NCI-H1092 treated with DMSO at 0.1 percent for 48 hours (cell line): ENCODE data around the gene ITPKA.
A peak's percentile ranks its signal among the peaks of the same experiment; 100 is the strongest.

Experiments used
- DNase-seq: peaks from one replicate; lab custom pipeline; 2025; lab: John Stamatoyannopoulos, UW

The ITPKA gene

DNA sequence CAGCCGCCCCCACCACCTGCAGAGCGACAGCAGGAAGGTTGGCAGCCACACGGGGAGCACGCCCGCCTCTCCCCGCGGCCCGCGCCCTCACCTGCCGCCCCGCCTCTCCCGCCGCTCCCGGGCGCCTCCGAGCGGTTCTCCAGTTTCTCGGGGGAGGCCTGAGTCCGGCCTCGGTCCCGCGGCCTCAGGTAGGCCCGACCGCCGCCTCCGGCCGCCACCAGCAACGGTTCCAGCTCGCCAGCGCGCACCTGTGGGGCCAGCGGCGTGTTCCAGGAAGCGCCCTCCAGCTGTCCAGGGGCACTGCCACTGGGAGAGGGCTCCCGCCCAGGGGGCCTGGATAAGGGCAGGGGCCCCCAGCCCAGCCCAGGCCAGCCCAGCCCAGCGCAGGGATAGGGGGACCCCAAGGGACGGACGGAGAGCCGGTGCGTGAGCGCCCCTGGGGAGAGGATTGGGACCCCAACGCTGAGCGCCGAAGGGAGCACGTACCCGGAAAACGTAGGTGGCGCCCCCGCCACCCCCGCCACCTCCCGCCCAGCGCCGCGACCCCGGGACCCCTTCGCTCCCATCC is 17.7 kb downstream of the ITPKA start:
- DNase-seq, result peak; percentile 24

DNA sequence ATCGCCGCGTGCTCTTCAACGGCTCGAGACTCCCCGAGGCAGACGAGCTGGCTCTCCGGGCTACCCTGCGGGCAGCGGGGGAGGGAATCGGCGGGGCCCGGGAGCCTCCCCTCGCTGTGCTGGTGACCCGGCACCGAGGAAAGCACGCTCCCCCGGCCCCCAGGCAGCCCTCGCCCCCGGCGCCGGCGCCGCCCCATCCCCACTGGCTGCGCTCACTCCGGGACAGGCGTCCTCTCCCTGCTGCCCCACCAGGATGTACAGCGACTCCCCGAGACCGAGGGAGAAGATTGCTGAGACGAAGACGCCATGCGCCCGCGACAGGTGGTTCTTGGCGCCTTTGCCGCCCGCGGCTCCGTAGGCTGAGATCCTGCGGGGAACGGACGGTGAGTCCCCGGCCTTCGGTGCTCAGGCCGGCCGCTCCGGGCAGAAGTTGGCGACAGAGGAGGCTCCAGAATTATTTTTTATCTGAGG is 18.3 kb downstream of the ITPKA start:
- DNase-seq, result peak; percentile 25

DNA sequence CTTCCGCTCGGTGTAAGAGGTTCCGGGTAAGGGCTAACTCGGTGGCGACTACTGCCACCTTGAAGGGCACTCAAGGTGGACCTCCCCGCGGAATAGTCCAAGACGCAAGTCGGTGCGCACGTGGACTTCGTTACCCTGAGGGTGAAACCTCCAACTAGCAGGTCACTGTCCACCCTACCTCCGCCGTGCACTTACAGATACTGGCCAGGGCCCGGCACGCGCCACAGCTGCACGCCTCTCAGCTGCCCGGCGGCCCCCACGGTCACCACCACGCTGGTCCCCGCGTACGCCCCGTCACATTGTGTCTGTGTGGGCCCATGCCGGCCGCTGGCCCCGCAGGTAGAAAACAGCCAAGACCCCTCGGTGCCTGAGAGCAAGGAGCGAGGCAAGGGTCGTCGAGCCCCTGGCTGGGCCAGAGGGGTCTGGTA is 18.9 kb downstream of the ITPKA start:
- no peak for DNase-seq

DNA sequence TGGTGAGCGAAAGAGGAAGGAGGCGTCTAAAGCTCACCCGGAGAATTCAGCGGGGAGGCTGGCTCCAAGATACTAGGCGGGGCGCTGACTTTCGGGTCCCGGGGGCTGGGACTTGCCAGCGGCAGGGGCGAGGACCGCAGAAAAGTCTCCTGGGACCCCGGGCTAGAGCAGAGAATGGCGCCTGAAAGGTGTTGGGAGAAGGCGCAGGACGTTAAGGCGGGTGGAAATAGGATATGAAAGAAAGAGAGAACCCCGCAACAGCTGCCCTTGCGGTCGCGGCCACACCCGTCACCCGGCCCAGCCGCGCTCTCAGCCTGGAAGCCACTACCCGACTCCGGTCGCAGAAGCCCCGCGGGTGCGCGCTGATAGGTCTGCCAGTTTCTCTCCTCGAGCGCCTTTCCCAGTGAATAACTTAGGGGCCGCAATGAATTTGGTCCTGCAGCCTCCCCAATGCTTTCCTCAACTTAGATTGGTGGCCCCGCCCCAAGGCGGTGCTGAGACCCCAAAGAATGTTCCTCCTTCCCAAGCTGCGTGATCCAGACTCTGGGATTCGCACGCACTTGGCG is 19.3 kb downstream of the ITPKA start:
- DNase-seq, result no peak

DNA sequence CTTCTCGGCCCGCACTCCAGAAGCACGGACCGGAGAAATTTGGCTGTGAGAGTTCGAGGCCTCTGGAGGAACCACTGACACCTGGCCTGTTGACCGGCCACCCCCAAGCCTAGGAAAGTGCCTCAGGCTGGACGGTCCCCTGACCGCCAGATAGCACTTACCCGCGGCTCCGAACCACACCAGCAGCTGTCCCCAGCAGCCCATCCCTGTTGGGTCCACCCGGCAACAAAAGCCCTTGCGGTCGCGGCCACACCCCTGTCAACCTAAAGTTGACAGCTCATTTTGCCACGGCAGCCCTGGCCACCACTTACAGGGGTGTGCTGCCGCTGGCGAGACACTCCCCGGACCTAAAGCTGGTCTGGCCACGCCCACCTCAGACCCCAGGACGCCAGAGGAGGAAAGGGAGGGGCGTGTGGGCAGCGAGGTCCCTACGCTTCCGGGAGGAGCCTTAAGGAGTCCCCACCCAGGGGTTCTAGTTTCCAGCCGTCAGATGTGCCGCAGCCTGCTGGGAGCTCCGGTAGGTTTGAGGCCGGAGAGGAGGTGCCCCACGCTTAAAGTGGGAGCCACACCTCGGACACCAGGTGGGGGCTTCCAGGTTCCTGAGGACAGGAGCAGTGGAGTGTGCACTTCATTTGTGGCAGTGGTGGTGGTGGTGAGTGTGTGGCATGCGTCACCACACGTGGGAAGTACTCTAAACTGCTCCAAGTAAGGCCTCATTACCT is 20.0 kb downstream of the ITPKA start, which contains the start of gene LTK:
LTK (minus strand) TSS at position 322 of the 722 bp plus-strand sequence; CDS start at position 204, 118 bp downstream.
- DNase-seq, result no peak

DNA sequence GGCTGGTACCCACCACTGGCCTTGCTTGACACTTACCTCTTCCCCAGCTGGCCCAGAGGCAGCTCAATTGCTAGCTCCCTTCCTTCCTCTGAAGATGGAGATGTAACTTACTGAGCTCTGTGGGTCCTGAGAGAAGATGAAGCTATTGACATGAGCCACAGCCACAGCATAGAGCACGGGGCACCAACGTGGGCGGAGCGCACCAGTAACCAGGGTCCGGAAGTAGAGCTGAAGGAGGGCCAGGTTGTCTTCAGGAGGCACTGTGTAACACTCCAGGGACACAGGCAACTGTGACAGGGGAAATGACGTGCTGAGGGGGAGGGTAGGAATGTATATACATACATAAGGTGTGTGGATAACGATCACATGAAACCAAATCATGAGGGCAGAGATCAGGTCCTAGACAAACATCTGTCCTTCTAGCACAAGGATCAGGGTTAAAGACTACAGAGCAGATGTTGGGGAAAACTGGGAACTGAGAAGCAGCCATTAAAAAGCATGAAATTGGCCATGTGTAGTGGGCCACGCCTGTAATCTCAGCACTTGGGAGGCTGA is 24.3 kb downstream of the ITPKA start:
- no peak for DNase-seq

DNA sequence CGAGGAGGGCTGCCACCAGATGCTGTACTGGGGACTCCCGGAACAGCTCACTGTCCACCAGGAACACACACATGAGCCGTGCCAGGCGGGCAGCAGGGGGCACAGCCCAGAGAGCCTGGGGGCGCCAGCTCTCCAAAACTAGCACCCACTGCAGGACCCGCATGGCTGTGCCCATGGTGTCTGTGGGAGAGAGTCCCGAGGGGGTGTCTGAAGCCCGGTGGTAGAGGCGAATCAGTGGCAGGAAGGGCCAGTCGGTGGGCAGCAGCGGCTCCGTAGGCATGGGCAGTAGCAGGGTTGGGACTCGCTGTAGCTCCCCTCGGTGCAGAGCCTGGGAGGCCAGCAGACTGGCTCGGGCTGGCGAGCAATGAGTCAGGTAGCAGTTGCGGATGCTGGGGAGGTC is 27.0 kb downstream of the ITPKA start:
- DNase-seq, result no peak

DNA sequence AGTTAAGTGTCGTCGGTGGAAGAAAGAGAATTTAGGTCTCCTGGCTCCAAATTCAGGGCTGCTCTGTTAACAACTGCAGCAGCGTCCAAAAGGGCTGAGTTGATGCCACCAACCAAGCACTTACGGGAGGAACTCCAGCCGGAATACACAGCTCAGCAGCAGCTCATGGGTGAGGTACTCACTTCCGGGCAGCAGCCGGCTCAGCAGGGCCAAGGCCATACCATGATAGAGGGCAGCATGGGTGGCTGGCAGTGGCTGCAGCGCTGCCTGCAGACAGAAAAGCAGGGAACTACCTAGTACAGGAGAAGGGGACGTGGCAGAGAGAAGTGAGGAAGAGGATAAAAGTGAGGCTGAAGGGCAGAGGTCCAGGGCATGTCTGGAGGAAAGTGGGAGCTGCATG is 27.9 kb downstream of the ITPKA start:
- no peak for DNase-seq

DNA sequence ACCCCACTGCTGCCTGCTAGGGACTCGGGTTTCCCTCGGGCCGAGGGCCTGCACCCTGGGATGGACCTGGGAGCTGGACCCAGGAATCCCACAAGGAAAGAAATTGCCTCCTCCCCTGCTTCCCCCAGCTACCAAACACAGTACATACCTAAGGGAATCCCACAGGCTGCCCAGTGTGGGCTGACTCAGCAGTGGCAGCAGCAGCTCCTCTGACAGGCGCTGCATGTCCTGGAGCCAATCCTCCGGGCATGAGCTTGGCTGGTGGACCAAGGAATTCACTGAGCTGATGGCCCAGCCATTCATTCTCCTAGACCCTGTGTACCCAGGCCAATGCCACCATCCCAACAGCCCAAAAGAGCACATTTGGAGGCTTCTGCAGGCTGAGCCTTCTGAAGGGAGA is 29.4 kb downstream of the ITPKA start:
- no peak for DNase-seq

DNA sequence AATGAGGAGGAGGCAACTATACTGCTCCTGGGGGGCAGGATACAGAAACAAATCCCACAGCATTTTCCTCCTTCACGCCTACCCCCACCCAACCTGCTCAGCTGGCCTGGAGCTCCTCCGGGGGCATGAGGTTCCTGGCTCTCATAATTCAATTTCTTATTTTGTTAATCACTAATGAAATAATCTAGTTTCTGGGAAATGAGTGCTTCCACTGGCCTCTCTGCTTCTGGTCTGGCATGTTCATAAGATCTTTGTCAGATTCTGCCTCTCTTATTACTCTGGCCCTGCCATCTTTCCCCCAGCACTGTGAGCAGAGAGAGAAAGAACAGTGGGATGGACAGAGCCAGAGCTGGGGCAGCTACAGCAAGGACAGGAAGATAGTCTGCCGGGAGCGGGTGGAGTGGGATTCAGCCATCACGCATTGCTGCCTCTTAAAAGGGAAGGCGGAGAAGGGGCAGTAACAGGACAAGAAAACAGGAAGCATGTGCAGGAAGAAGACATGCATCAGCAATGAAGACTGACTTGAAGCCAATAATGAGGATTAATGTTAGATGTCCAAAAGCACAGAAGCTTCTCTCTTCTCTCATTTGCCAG is 36.8 kb downstream of the ITPKA start:
- no peak for DNase-seq

DNA sequence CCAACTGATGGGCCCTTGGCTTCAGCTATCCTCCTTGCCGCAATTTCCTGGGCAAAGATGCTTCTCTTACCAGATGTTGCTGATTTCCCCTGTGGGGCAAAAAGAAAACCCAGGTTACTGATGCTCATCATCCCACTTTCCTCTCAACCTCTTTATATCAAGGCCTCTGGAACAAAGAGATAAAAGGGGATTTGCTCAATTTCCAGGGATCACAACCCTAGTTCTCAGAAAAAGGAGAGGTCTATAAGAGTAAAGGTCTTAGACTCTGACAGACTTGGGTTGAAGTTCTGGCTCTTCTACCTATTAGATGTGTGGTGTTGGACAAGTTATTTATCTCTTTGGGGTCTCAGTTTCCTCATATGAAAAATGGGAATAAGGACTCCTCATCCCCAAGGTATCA is 41.9 kb downstream of the ITPKA start:
- DNase-seq, result no peak

DNA sequence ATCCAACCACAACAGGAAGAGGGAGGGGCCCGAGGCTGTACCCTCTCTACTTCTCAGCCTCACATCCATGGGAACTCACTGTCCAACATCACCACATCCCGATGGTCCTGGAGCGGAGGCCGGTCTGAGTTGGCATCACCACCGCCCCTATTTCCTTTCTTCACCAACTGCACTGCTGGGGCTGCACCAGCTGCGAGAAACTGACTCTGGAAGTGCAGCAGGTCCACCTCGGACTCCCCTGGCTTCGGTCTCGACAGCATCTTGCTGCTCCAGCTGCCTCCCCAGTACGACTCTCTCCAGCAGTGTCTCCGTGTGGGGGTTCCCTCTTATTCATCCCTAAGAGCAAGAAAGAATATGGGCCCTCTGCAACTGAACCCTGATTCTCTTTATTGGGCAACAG is 43.2 kb downstream of the ITPKA start:
- no peak for DNase-seq

DNA sequence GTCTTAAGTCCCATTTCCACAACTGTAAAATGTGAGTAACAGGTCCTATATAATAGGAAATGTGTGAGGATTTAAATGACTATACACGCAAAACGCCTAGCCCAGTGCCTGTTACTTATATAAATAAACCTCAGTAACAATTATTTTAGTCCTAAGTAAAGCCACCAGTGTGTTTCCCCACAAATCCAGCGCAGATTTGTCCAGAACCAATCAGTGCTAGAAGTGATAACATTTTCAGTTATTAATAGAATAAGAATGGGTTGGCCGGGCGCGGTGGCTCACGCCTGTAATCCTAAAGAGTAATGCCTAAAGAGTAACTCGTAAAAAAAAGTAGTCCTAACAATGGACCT is 49.8 kb downstream of the ITPKA start:
- no peak for DNase-seq

DNA sequence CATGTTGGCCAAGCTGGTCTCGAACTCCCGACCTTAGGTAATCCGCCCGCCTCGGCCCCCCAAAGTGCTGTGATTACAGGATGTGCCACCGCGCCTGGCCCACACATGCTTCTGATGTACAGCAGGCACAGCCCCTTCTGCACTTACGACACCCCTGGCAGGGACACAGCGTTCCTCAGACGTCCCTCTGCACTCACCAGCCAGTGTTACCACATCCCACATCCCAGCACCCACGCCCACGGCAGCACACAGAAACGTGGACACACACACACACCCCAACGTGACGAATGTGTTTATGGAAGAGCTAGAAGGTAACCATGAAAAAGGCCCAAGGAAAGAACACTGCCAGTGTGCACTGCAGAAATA is 51.0 kb downstream of the ITPKA start:
- no peak for DNase-seq

DNA sequence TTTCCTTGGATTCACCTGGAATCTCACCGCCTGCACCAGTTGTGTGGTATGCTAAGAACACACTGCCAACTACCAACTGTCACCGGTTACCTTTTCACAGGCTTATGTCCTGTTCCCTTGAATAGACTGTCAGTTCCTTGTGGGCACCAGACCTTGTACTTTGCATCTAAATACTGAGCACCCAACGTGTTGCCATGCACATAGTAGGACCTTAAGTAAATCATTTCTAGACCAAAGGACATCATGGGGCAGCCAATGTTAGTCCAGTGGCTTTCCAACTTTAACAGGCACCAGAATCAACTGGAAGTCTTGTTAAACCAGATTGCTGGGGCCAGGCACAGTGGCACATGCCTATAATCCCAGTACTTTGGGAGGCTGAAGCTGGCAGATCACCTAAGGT is 51.5 kb downstream of the ITPKA start:
- DNase-seq, result no peak

DNA sequence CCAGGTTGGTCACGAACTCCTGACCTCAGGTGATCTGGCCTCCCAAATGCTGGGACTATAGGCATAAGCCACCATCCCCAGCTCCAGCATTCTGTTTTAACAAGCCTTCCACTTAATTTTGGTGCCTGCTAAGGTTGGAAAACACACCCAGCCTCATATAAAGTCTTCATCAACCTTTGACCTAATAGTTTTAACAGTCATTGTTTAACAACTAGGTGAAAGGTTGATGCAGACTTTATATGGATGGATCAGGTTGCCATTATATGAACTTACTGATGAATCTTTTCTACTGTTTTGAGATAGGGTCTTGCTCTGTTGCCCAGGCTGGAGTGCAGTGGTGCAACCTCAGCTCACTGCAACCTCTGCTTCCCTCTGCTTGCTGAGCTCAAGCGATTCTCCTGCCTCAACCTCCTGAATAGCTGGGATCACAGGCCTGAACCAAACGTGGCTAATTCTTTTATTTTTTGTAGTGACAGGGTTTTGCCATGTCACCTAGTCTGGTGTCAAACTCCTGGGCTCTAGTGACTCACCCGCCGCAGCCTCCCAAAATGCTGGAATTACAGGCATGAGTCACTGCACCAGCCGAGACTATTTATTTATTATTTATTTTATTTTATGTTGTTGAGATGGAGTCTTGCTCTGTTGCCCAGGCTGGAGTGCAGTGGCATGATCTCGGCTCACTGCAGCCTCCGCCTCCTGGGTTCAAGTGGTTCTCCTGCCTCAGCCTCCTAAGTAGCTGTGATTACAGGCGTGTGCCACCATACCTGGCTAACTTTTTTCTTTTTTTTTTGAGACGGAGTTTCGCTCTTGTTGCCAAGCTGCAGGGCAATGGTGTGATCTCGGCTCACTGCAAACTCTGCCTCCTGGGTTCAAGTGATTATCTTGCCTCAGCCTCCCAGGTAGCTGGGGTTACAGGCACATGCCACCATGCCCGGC is 53.4 kb downstream of the ITPKA start:
- DNase-seq, result no peak

DNA sequence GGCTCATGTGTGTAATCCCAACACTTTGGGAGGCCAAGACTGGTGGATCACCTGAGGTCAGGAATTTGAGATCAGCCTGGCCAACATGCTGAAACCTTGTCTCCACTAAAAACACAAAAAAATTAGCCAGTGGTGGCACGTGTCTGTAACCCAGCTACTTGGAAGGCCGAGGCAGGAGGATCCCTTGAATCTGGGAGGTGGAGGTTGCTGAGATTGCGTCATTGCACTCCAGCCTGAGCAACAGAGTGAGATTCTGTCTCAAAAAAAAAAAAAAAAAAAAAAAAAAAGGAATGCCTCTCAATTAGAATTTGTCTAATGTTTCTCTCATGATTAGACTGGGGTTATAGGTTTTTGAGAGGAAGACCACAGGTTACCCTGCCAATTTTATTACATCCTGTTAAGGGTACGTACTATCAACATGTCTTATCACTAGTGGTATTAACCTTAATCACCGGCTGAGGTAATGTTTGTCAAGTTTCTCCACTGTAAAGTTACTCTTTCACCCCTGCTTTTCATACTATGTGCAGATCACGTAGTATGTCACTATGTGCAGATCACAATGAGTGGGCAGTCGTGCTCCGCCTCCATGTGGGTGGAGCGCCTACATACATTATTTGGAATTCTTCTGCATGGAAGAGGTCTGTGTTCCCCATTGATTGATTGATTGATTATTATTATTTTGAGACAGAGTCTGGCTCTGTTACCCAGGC is 56.5 kb downstream of the ITPKA start:
- no peak for DNase-seq
